ENCODE results near the gene TRPV6. TPM values are rescaled to one million over a fixed set of nuclear protein-coding genes. Genes with fewer than 3 reads are reported as not detected.

Gene TRPV6
- total and polyA plus RNA-seq, 12 donors = under 0.01 to 0.10 (median 0.06) TPM; not detected in 8

DNA sequence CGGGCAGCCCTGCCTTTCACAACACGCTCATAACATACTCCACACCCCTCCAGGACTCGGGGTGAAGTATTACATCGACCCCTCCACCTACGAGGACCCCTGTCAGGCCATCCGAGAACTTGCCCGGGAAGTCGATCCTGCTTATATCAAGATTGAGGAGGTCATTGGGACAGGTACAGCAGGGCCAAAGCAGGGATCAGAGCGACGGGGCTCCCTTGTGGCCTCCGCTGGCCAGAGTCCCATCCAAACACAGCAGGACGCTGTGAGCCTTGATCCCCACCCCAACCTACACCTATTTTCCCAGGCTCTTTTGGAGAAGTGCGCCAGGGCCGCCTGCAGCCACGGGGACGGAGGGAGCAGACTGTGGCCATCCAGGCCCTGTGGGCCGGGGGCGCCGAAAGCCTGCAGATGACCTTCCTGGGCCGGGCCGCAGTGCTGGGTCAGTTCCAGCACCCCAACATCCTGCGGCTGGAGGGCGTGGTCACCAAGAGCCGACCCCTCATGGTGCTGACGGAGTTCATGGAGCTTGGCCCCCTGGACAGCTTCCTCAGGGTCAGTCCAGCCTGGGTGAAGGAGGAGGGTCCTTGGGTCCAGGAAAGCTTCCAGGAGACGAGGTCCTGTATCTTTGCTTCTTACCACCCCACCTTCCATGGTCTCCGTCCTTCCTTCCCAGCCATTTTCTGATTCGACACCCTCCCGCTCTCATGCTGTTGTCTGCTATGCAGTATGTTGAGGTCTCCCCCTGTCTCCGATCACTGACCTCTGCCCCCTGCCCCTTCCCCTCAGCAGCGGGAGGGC lies 17.2 kb downstream of the TRPV6 start:
- Histone ChIP-seq H3K27me3 (no peaks in the 10 kb centered on the region), H3K9me3 (replicated peaks in 1 of 3) (no peaks in the 10 kb centered on the region), H3K27ac (no peak overlapping the region), H3K36me3 (replicated peaks in 1 of 2) (no peaks in the 10 kb centered on the region), H3K4me1 (replicated peaks in 1 of 2) (no peaks in the 10 kb centered on the region), H3K4me3 (no peak overlapping the region)
- TF ChIP-seq, protein P1, sequence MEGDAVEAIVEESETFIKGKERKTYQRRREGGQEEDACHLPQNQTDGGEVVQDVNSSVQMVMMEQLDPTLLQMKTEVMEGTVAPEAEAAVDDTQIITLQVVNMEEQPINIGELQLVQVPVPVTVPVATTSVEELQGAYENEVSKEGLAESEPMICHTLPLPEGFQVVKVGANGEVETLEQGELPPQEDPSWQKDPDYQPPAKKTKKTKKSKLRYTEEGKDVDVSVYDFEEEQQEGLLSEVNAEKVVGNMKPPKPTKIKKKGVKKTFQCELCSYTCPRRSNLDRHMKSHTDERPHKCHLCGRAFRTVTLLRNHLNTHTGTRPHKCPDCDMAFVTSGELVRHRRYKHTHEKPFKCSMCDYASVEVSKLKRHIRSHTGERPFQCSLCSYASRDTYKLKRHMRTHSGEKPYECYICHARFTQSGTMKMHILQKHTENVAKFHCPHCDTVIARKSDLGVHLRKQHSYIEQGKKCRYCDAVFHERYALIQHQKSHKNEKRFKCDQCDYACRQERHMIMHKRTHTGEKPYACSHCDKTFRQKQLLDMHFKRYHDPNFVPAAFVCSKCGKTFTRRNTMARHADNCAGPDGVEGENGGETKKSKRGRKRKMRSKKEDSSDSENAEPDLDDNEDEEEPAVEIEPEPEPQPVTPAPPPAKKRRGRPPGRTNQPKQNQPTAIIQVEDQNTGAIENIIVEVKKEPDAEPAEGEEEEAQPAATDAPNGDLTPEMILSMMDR (IDR thresholded peaks at IDR 0.05) = no peak
- no peak for TF ChIP-seq POLR2A (IDR thresholded peaks at IDR 0.05)
- WGBS, 4 donors = 71 to 85% (median 81%) methylated on average over 15 to 31 of the region's 31 CpGs
- intact Hi-C loops (cut with DNase I) = no loop called here
- DNase-seq = peak in 1 of 7 donors; percentile 30

DNA sequence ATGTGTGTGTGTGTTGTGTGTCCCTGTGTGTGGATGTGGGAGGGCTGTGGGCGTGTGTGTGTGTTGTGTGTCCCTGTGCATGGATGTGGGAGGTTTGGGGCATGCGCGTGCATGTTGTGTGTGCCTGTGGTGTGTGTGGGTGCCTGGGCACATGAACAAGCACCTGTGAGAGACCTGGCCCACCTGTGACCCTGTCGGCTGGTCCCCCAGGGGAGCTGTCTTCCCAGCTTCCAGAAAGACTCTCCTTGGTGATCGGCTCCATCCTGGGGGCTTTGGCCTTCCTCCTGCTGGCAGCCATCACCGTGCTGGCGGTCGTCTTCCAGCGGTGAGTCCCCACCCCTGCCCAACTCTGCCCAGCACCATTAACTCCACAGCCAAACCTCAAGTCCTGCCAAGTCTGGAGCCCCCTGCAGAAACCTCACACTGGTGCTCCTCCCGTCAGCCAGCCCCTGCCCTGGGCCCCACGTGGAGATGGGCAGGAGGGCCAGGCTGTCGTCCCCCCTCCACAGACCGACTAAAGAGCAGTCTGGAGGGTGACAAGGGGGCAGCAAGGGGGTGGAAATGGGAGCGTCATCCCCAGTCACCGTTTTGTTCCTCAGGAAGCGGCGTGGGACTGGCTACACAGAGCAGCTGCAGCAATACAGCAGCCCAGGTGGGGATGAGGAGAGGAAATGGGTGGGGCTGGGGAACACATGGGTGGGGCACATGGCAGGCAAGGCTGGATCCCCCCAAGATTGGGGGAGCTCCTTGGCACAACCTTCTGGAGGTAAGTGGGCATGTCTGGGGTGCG lies 18.0 kb downstream of the TRPV6 start:
- intact Hi-C loops (cut with DNase I) = no loop called here
- no peak overlapping the region for H3K27ac ChIP-seq
- no peaks in the 10 kb centered on the region for H3K36me3 ChIP-seq (replicated peaks in 1 of 2)
- TF ChIP-seq, protein P1 (IDR thresholded peaks at IDR 0.05) = no peak
- TF ChIP-seq POLR2A (IDR thresholded peaks at IDR 0.05) = no peak
- H3K27me3 ChIP-seq = no peaks in the 10 kb centered on the region
- WGBS, 4 donors = 69 to 79% (median 75%) methylated on average over 9 to 18 of the region's 18 CpGs
- no peaks in the 10 kb centered on the region for H3K4me1 ChIP-seq (replicated peaks in 1 of 2)
- H3K9me3 ChIP-seq (replicated peaks in 1 of 3) = no peaks in the 10 kb centered on the region
- no peak overlapping the region for H3K4me3 ChIP-seq
- DNase-seq = peak in 1 of 7 donors; percentile 35

- TF ChIP-seq, protein P1 (IDR thresholded peaks at IDR 0.05) = no peak
- TF ChIP-seq POLR2A (IDR thresholded peaks at IDR 0.05) = no peak
- no peaks in the 10 kb centered on the region for H3K4me1 ChIP-seq (replicated peaks in 1 of 2)
- no peaks in the 10 kb centered on the region for H3K36me3 ChIP-seq (replicated peaks in 1 of 2)
- H3K27ac ChIP-seq = no peak overlapping the region
- intact Hi-C loops (cut with DNase I) = no loop called here
- H3K27me3 ChIP-seq = no peaks in the 10 kb centered on the region
- H3K9me3 ChIP-seq (replicated peaks in 1 of 3) = no peaks in the 10 kb centered on the region
- DNase-seq = no peak
- H3K4me3 ChIP-seq = no peak overlapping the region
- WGBS, 4 donors = 51 to 80% (median 62%) methylated on average over 4 of the region's 4 CpGs
These were observed 18.5 kb downstream of the TRPV6 start for GRCh38 chr7:142867097-142867378.

DNA sequence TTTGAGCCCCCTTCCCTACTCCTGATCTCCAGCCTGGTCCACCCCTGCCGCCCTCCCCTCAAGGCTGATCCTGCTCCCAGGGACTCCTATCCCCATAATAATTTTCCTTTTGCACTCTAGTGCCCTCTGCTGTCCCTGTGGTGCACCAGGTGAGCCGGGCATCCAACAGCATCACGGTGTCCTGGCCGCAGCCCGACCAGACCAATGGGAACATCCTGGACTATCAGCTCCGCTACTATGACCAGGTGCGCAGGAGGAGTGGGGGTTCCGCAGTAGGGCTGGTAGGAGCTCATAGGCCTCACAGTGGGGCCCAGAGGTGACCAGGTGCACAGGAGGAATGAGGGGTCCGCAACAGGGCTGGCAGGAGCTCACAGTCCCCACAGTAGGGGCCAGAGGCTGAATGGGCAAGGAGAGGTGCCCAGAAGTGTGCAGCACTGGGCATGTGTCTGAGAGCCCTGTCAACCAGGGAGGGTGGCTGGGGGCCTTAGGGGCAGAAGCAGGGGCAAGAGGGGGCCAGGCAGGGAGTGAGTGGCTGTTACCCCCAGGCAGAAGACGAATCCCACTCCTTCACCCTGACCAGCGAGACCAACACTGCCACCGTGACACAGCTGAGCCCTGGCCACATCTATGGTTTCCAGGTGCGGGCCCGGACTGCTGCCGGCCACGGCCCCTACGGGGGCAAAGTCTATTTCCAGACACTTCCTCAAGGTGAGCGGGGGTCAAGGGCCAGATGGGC lies 19.0 kb downstream of the TRPV6 start:
- no peak for TF ChIP-seq POLR2A (IDR thresholded peaks at IDR 0.05)
- TF ChIP-seq, protein P1 (IDR thresholded peaks at IDR 0.05) = peak; percentile 23 to 54 (median 50)
- Histone ChIP-seq H3K4me3 (no peak overlapping the region), H3K36me3 (replicated peaks in 1 of 2) (no peaks in the 10 kb centered on the region), H3K9me3 (replicated peaks in 1 of 3) (no peaks in the 10 kb centered on the region), H3K27ac (no peak overlapping the region), H3K4me1 (replicated peaks in 1 of 2) (no peaks in the 10 kb centered on the region), H3K27me3 (no peaks in the 10 kb centered on the region)
- WGBS, 4 donors = 54 to 68% (median 57%) methylated on average over 8 to 18 of the region's 18 CpGs
- DNase-seq = peak in 6 of 7 donors; percentile 29 to 62 (median 42)
- intact Hi-C loops (cut with DNase I) = no loop called here
